H9 (cell line): ENCODE results near the gene ARID1A. TPM values are rescaled to one million over a fixed set of nuclear protein-coding genes. Genes with fewer than 3 reads are reported as not detected.

ENCODE experiments used
- DNase-seq: peaks from one replicate; pipeline ENCODE4 v3.0.0-alpha.2; 2017
- H2AFZ ChIP-seq: one replicate; pipeline ENCODE4 v1.6.1; 2013; ENCODE audit warnings: mild to moderate bottlenecking, low read length, control low read depth, moderate library complexity
- H2AK5ac ChIP-seq: 2 replicates; pipeline ENCODE4 v1.6.1; 2013; ENCODE audit warnings: low read length, control low read depth, mixed read lengths; ENCODE audit not compliant: insufficient read length
- H2BK120ac ChIP-seq: one replicate; pipeline ENCODE4 v1.6.1; 2013; ENCODE audit warnings: low read depth, mild to moderate bottlenecking, low read length, control low read depth, inconsistent platforms; ENCODE audit not compliant: poor library complexity, severe bottlenecking
- H2BK12ac ChIP-seq: 2 replicates; pipeline ENCODE4 v1.6.1; 2013; ENCODE audit warnings: low read length, control low read depth, mixed read lengths, low read depth; ENCODE audit not compliant: insufficient read length
- H2BK15ac ChIP-seq: 2 replicates; pipeline ENCODE4 v1.6.1; 2013; ENCODE audit warnings: low read depth, low read length, control low read depth
- H2BK20ac ChIP-seq: one replicate; pipeline ENCODE4 v1.6.1; 2013; ENCODE audit warnings: low read depth, mild to moderate bottlenecking, low read length, control low read depth, inconsistent platforms; ENCODE audit not compliant: poor library complexity, severe bottlenecking
- H2BK5ac ChIP-seq: 2 replicates; pipeline ENCODE4 v1.6.1; 2013; ENCODE audit warnings: low read length, control low read depth, mixed read lengths; ENCODE audit not compliant: insufficient read length
- H3K14ac ChIP-seq: 2 replicates; pipeline ENCODE4 v1.6.1; 2013; ENCODE audit warnings: low read length, control low read depth; ENCODE audit not compliant: insufficient read depth
- H3K18ac ChIP-seq: 2 replicates; pipeline ENCODE4 v1.6.1; 2013; ENCODE audit warnings: low read depth, mild to moderate bottlenecking, mixed read lengths, low read length, control low read depth; ENCODE audit not compliant: insufficient read length
- H3K23ac ChIP-seq: 2 replicates; pipeline ENCODE4 v1.6.1; 2013; ENCODE audit warnings: low read length, control low read depth, mixed read lengths, low read depth; ENCODE audit not compliant: insufficient read length
- H3K23me2 ChIP-seq: 2 replicates; pipeline ENCODE4 v1.6.1; 2013; ENCODE audit warnings: low read depth, mild to moderate bottlenecking, mixed read lengths, low read length, control low read depth; ENCODE audit not compliant: insufficient read length, poor library complexity, severe bottlenecking
- H3K27ac ChIP-seq: 2 replicates; pipeline ENCODE4 v1.5.1; 2013; ENCODE audit warnings: low read length, control low read depth, mixed read lengths, low read depth; ENCODE audit not compliant: insufficient read length
- H3K27me3 ChIP-seq: 2 replicates; pipeline ENCODE4 v1.6.1; 2013; ENCODE audit warnings: low read length, control low read depth, inconsistent platforms; ENCODE audit not compliant: insufficient read depth
- H3K4ac ChIP-seq: 2 replicates; pipeline ENCODE4 v1.6.1; 2013; ENCODE audit warnings: low read depth, mild to moderate bottlenecking, control low read depth, inconsistent platforms, low read length, moderate library complexity
- H3K4me1 ChIP-seq: 2 replicates; pipeline ENCODE4 v1.6.1; 2013; ENCODE audit warnings: low read length, control low read depth, inconsistent platforms; ENCODE audit not compliant: insufficient read depth
- H3K4me2 ChIP-seq: 2 replicates; pipeline ENCODE4 v1.6.1; 2013; ENCODE audit warnings: low read length, control low read depth, mixed read lengths; ENCODE audit not compliant: insufficient read length, insufficient read depth
- H3K56ac ChIP-seq: 2 replicates; pipeline ENCODE4 v1.6.1; 2013; ENCODE audit warnings: low read depth, mild to moderate bottlenecking, mixed read lengths, low read length, control low read depth; ENCODE audit not compliant: insufficient read length
- H3K79me1 ChIP-seq: 2 replicates; pipeline ENCODE4 v1.6.1; 2013; ENCODE audit warnings: low read depth, mild to moderate bottlenecking, moderate library complexity, low read length, control low read depth, inconsistent platforms; ENCODE audit not compliant: insufficient read depth, poor library complexity, severe bottlenecking
- H3K79me2 ChIP-seq: 2 replicates; pipeline ENCODE4 v1.6.1; 2013; ENCODE audit warnings: low read length, control low read depth, inconsistent platforms; ENCODE audit not compliant: insufficient read depth
- H3K9ac ChIP-seq: 2 replicates; pipeline ENCODE4 v1.6.1; 2013; ENCODE audit warnings: low read length, control low read depth, mixed read lengths; ENCODE audit not compliant: insufficient read length; ENCODE audit errors: extremely low read depth
- H3K9me3 ChIP-seq: one replicate; pipeline ENCODE4 v1.6.1; 2013; ENCODE audit warnings: low read depth, low read length, inconsistent platforms; ENCODE audit not compliant: control insufficient read depth
- H3T11ph ChIP-seq: one replicate; pipeline ENCODE4 v1.6.1; 2013; ENCODE audit warnings: mild to moderate bottlenecking, low read length, control low read depth, inconsistent platforms
- H4K20me1 ChIP-seq: one replicate; pipeline ENCODE4 v1.6.1; 2013; ENCODE audit not compliant: control insufficient read depth, insufficient read length, insufficient read depth
- H4K5ac ChIP-seq: 2 replicates; pipeline ENCODE4 v1.6.1; 2013; ENCODE audit warnings: low read depth, mild to moderate bottlenecking, mixed read lengths, low read length, control low read depth; ENCODE audit not compliant: insufficient read length
- H4K8ac ChIP-seq: replicated peaks from 2 replicates; pipeline ENCODE4 v1.6.1; 2013; ENCODE audit warnings: low read length, control low read depth, mixed read lengths, low read depth; ENCODE audit not compliant: insufficient read length
- H4K91ac ChIP-seq: 2 replicates; pipeline ENCODE4 v1.6.1; 2013; ENCODE audit warnings: low read depth, mild to moderate bottlenecking, moderate library complexity, mixed read lengths, low read length, control low read depth; ENCODE audit not compliant: insufficient read length
- H3K27ac Mint-ChIP-seq, 3 experiments: 2 replicates in 2 of 3; 3 replicates in 1 of 3; pipeline ENCODE4 v1.8.0; 2020 to 2021; ENCODE audit warnings: mixed read lengths in 3 of 3, mild to moderate bottlenecking in 1 of 3, moderate library complexity in 1 of 3
- H3K27me3 Mint-ChIP-seq: 2 replicates; pipeline ENCODE4 v1.8.0; 2021; ENCODE audit warnings: low read depth, mild to moderate bottlenecking, moderate library complexity, mixed read lengths
- H3K36me3 Mint-ChIP-seq, 3 experiments: 2 replicates in 2 of 3; 3 replicates in 1 of 3; pipeline ENCODE4 v1.8.0; 2020 to 2021; ENCODE audit warnings: low read depth in 3 of 3, mixed read lengths in 3 of 3; ENCODE audit not compliant: insufficient read depth in 1 of 3
- H3K4me1 Mint-ChIP-seq, 2 experiments: 2 replicates each; pipeline ENCODE4 v1.8.0; 2020; ENCODE audit warnings: mixed read lengths in 2 of 2
- H3K4me3 Mint-ChIP-seq, 2 experiments: 2 replicates in 1 of 2; 3 replicates in 1 of 2; pipeline ENCODE4 v1.8.0; 2020 to 2021; ENCODE audit warnings: mild to moderate bottlenecking in 2 of 2, mixed read lengths in 2 of 2, moderate library complexity in 1 of 2
- H3K9me3 Mint-ChIP-seq, 2 experiments: 2 replicates in 1 of 2; 3 replicates in 1 of 2; pipeline ENCODE4 v1.8.0; 2020; ENCODE audit warnings: mild to moderate bottlenecking in 2 of 2, mixed read lengths in 2 of 2, moderate library complexity in 1 of 2
- CTCF ChIP-seq: fragments of 200-600 bp; sonication (generic); conservative IDR thresholded peaks from 3 replicates; pipeline ENCODE4 v1.8.0; 2021; ENCODE audit warnings: antibody characterized with exemption, mild to moderate bottlenecking
- WGBS: extraction: QIAGEN DNeasy Blood & Tissue Kit; methylation state at CpG from one replicate; pipeline ENCODE4 v1.1.7; 2013; ENCODE audit warnings: missing lambda C conversion rate, low lambda C conversion rate, mixed read lengths; ENCODE audit not compliant: insufficient read length; ENCODE audit errors: extremely low coverage; 5-methylcytosine and 5-hydroxymethylcytosine counted together
- total RNA-seq: library from RNA; stranded (reverse); gene quantifications from 2 replicates; pipeline ENCODE4 v1.2.1, GENCODE V29; 2021

The ARID1A gene
- total RNA-seq, 1 experiment from 2014 or later, result 147 TPM

DNA sequence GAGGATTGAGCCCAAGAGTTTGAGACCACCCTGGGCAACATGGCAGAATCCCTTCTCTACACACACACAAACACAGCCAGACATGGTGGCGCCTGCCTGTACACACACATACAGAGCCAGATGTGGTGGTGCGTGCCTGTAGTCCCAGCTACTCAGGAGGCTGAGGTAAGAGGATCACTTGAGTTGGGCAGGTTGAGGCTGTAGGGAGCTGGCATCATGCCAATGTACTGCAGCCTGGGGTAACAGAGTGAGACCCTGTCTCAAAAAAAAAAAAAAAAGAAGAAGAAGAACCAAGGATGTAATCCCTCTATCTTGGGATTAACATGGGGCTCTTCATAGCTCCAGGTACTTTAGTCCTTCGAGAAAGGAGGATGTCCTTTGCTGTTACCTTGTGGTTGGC lies 62.5 kb downstream of the ARID1A start:
- Histone ChIP-seq H3K9me3 (no peaks in the 10 kb centered on the region), H3K23ac (no peak overlapping the region), H2BK15ac (no peak overlapping the region), H3K79me2 (no peaks in the 10 kb centered on the region), H4K20me1 (no peaks in the 10 kb centered on the region), H2AK5ac (no peak overlapping the region), H4K91ac (no peak overlapping the region), H2BK5ac (no peak overlapping the region), H3K9ac (no peak overlapping the region), H2AFZ (no peak overlapping the region), H3K14ac (no peak overlapping the region), H2BK12ac (no peak overlapping the region), H3K79me1 (no peaks in the 10 kb centered on the region), H3K27ac (no peak overlapping the region), H2BK120ac (no peak overlapping the region), H4K8ac (no peak overlapping the region), H3K18ac (no peak overlapping the region), H3K27me3 (no peaks in the 10 kb centered on the region), H3K4ac (no peak overlapping the region), H3K56ac (no peak overlapping the region), H3K23me2 (no peaks in the 10 kb centered on the region), H3K4me2 (no peak overlapping the region), H3K4me1 (no peaks in the 10 kb centered on the region), H3T11ph (no peak overlapping the region), H4K5ac (no peak overlapping the region), H2BK20ac (no peak overlapping the region)
- no peaks in the 10 kb centered on the region for H3K4me1 Mint-ChIP-seq
- DNase-seq, result no peak
- no peak overlapping the region for H3K4me3 Mint-ChIP-seq
- H3K27me3 Mint-ChIP-seq, result no peaks in the 10 kb centered on the region; the same call in 1 of the 2 replicates
- peak overlapping the region in 2 of 3 experiments; percentile 88 to 92; a peak in 3 of 7 replicates for H3K27ac Mint-ChIP-seq
- peaks cover 30 to 74% (median 63%) of the 10 kb centered on the region in 3 experiments for H3K36me3 Mint-ChIP-seq
- H3K9me3 Mint-ChIP-seq, result no peaks in the 10 kb centered on the region
- WGBS, result no CpG with 5 or more reads among the region's 3 CpGs
- no peak for TF ChIP-seq CTCF
